ENCODE measurements around the gene PALLD.

The PALLD gene

DNA sequence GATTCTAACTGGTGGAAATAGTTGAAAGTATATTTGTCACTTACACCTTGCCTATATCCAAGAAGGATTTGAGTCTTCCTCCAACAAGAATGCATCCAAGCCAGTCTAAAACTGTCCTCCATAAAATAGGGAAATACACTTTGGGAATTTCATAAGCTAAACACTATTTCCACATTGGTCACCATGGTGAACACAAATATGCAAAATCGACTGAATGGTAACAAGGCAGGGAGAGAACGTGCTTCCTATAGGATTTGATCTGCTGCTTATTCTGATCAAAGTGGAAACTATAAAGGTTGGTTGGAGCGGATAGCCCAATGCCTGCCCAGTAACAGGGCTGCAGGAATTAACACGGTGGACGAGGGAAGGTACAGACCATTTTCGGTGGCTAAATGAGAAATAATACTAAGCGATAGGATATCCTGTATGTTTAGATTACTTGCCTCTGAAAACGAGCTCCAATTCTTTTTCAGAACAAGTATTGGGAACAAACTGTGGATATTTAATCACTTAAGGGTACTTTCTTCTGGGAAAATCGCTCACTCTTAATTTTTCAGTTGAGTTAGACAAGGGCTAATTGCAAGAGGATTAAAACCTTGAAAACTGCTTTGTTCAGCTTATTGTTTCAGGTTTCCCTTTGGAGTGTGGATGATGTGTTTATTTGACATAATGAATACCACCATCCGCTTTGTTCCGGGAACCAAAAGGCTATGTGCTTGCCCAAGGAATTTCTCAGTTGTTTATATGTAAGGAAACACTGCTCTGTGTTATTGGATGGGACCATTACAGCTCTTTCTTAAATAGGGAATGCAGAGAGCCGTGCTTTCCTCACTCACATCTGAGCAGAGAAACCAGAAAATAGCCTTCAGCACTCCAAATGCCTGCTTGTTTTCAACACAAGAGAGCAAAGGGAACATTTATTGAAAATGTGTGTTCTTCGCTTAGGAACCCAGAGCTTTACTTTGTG is 318.8 kb downstream of the PALLD start:
- no peak for DNase-seq (ENCODE audit: low read depth in 3 of 3, low spot score in 1 of 3)

DNA sequence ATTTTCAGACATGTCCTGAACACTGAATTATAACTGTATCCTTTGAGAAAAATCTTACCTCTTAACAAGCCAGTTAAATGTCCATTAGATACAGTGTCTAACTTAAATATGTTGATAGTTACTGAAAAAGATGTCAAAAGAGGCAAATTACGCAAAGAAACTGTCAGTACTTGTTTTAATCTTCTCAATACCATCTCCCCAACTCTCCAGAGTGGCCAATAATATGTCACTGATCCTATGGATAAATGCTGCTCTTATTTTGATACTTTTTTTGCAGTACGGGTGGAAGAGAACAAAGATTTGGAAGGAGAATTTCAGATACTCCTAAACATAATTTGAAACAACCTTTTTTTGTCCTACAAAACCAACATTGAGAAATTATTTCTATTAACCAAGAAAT is 320.5 kb downstream of the PALLD start:
- no peak for DNase-seq (ENCODE audit: low read depth in 3 of 3, low spot score in 1 of 3)

DNA sequence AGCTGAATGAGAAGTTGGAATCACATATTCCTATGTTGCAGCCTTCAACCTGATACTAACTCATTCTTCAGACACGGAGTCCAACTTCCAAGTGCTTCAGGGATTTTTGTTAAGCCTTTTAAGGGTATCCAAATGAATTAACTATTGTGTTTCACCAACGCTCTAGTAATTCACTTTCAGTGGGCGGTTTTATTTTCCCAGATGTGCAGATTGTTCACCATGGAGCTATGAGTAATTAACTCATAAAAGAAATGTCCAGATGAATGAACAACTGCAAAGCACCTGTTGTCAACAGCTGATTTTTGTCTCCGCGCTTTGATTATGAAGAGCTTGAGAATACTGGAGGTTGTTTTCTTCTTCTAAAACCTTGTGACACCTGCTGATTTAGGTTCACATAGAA is 325.6 kb downstream of the PALLD start:
- DNase-seq (ENCODE audit: low read depth in 3 of 3, low spot score in 1 of 3), result no peak

DNA sequence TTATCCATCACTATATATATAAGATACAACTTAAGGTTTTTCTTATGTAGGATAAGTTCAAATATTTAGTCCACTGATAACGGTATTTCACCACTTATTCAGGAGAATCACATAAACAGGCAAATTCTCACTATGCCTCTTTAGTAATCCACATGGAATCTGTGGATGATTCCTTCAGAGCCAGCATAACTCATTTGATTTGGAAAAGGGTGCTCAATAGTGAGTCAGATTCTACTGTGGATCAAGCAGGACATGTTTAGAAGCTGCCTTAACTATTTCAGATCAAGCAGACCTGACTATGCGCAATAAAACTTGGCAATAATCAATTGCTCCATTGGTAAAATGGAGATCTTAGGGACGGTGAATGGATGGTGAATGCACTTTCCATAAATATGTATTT is 329.1 kb downstream of the PALLD start:
- DNase-seq (ENCODE audit: low read depth in 3 of 3, low spot score in 1 of 3), result no peak

DNA sequence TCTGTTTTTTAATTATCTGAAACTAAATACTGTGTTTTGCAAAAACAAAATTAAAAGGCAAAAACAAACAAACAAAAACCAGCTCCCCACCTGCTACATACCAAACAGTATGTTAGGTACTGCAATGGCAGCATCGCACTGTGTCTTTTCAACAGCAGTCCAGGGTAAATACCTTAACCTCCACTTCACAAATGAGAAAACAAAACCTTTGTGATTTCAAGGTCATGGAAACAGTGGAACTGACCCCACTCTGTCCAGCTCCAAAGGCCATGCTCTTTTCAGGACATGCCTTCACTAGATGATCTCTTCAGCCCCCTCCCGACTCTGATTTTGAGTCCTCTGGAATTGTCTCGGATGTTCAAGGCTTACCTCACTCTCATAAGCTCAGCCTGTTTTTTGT is 329.8 kb downstream of the PALLD start:
- no peak for DNase-seq (ENCODE audit: low read depth in 3 of 3, low spot score in 1 of 3)

DNA sequence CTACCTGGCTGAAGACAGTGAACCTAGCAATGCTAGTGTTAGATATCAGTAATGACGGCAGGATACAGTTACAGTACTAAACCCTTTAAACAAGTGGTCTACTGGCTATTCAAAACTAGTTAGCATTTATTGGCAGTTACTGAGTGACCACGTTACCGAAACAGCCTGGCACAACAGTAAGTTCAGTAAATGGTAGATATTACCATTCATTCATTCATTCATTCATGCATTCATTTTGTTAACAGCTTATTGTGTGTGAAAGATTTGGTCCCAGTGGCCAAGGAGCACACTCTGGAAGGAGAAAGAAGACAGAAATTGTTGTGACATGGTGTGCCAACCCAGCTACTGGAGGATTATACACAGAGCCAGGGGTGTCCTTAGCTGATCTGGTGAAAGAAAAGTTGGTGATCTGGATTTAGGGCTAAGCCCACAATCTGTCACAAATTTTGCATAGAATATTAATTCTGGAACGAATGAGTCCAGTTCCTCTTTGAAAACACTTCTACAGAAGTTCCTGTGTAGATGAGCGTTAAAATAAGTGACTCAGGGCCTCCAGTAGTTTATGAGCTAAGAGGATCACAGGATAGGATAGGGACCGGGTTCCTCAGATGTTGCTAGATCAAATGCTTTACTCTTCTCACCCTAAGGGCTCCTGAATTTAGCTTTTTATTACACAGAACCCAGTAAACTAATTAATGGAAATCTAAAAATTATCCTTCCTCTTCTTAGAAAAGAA is 334.1 kb downstream of the PALLD start:
- DNase-seq (ENCODE audit: low read depth in 3 of 3, low spot score in 1 of 3), result no peak

DNA sequence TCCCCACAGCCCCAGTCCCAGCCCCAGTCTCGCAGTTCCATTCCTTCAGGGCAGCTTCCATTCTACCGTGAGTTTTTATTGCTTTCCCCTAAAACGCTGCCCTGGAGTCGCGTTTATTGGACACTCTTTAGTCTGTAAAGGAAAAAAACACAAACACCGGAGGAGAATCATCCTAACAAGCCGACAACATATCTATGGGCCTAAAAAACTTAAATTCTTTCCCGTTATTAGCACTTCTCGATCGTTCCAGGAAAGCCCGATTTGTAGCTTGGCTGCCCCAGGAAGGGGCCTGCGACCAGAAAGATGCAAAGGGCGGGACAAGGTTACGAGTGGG is 334.7 kb downstream of the PALLD start:
- DNase-seq (ENCODE audit: low read depth in 3 of 3, low spot score in 1 of 3), result no peak

DNA sequence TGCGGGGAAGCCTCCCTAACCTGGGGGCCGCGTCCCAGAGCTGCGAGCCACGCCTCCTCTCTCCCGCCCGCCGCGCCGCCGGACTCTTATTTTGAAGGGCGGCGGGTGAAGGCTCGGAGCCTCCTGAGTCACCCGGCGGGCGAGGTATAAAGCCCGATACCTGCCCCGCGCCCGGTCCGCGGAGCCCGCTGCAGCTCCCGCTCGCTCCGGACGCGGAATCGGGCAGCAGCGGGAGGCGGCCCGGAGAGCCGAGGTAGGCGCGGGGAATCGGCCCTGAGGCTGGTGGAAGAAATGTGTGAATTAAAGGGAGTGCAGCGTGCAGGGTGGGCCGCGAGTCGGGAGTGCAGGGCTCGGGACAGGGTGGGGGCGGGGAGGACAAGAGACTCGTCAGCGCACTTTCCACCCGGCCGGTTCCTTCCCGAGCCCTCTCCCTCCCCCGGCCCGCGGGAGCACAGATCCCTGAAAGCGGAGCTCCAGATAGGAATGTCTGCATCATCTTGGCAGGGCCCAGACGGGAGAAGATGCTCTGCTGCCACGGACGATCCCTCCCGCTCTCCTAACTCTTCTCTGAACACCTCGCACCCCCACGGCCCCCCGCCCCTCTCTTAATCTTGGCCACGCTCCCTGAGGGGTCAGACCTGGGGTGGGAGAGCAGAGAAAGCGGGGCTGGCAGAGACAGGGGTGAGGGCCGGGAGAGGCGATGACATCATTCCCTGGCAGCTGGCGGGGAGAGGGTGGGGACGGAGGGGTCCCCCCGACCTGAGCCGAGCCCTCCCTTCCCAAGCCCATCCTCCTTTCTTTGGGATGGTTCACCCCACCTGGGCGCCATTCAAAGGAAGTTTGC is 335.3 kb downstream of the PALLD start:
- peak in 1 of 3 donors; percentile 47 for DNase-seq (ENCODE audit: low read depth in 3 of 3, low spot score in 1 of 3)

DNA sequence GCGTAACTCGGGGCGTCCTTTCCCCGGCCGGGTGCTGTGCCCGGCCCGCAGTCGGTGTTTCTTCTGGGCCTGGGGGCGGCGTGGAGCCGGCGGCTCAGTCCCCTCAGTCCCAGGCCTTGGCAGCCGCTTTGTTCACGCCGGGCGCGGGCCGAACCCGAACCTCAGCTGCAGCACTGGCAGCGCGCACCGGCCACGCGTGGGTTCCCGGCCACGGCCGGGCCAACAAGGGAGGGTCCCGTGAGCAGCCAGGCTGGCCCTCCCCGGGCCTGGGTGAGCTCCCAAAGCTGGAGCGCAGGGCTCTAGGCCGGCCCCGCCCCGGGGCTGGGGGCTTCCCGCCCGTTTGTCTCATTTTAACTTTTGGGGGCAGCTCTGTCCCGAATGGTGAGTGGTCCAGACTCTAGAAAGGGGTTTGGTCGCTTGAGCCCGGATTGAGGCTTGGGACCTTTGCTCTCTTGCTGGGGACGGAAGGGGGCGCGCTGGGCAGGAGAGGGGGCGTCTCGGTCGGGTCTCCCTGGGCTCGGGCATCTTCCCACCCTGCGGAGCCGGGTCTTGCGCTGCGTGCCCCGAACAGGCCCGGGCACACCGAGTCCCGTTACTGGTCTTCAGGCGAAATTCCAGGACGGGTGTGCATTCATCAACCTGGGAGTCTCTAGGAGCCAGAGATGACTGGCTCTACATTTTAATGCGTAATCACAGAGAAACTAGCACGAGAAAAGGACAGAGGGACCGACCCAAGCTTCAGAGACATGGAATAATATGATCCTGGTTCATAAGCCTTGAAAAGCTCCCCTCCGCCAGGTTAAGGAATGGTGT is 336.1 kb downstream of the PALLD start:
- DNase-seq (ENCODE audit: low read depth in 3 of 3, low spot score in 1 of 3), result no peak

DNA sequence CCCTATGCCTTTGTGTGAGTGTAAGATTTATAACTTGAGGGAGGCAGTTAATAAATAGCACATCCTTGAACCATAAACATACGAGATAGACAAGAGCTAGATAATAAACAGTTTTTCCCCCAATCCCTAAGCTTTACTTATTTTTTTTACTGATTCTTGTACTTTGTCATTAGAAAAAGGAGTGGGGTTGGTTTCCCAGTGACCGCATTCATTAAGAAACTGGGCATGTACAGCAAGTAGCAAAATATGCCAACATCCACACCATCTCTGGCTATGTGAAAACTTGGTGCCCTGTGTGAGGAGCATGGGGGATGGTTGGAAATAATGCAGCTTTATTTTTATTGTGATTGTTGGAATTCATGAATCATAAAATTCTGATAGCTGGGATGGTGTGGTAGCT is 337.0 kb downstream of the PALLD start:
- DNase-seq (ENCODE audit: low read depth in 3 of 3, low spot score in 1 of 3), result no peak

DNA sequence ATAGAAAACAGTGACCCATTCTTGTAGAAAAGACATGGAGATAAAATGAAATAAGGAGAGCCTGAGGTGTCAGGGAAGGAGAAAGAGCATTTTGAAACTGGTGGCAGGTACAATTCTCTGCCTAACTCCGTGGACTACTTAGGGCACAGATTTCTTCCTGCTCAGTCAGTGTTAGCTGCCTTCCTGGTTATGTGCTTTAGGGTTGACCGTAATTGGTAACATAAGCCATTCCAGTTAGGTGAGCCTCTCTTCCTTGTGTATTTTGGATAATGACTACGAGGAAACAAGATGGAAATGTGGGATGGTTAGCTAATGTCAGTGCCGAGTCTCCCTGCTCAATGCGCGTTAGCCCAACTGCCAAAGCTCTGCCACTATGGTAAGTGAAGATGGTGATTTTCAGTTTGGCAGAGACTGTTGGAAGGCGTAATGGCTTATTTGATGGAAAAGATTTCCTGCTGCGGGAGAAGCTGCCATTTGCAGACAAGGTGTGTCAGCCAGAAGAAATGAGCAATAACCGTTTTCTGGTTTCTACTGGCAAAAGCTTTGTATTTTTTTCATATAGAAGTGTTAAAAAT is 339.1 kb downstream of the PALLD start:
- DNase-seq (ENCODE audit: low read depth in 3 of 3, low spot score in 1 of 3), result no peak

DNA sequence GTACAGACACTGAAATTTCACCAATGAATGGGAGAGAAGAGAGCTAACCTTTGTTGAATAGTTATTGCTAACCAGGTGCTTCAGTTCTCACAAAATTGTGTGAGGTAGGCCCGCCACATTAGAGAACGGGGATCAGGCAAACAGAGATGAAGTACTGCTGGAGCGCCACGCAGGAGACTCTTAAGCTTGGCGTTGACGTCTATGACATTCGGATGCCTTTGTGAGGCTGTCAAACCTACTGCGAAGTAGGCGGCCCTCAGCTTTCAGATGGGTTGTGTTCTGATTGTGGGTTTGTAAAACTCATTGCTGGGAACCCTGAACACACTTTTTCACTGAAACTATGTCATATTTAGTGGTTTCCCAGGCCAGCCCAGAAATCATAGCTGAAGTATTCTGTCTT is 339.6 kb downstream of the PALLD start:
- no peak for DNase-seq (ENCODE audit: low read depth in 3 of 3, low spot score in 1 of 3)

DNA sequence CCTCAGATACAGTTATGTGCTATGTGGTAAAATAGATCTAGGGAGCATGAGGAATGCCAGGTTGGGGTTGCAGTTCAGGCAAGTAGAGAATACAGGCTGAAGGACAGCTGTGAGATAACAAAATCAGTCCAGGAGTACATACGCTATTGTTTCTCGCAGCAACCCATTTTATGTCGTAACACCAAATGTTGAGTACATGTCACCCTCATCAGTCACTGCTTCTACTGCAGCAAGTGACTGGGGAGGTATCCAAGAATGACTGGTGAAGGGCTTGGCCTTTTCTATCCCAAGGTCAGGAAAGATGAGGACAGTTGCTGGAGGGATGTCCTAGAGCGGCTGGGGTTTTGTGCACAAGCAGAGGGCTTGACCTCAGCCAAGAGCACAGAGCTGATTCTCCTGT is 341.1 kb downstream of the PALLD start:
- no peak for DNase-seq (ENCODE audit: low read depth in 3 of 3, low spot score in 1 of 3)

DNA sequence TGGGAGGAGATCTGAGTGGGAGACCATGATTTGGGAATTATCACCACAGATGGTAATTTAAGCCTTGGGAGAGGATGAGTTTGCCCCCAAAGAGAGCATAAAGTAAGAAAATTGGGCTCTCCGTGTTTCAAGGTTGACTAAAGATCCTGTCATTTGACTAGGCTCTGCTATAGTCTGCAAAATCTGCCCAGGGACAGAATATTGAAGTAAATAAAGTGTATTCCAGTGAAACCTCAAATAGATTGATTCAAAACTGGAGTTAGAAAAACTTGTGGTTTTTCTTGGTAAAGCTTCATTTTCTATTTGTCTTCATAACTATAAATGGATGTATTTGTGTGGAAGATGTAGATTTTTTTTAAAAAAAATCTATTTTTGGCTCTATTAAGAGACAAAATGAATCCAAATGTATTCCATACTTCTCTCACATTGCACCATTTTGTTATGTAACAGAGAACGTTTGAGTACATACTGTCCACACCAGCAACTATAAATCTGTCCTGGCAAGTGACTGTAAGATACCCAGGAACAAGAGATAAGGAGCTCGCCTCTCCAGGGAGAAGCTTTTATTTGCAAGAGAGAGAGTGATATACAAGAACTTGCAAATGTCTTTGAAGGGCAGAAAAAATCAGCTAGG is 343.0 kb downstream of the PALLD start:
- no peak for DNase-seq (ENCODE audit: low read depth in 3 of 3, low spot score in 1 of 3)

DNA sequence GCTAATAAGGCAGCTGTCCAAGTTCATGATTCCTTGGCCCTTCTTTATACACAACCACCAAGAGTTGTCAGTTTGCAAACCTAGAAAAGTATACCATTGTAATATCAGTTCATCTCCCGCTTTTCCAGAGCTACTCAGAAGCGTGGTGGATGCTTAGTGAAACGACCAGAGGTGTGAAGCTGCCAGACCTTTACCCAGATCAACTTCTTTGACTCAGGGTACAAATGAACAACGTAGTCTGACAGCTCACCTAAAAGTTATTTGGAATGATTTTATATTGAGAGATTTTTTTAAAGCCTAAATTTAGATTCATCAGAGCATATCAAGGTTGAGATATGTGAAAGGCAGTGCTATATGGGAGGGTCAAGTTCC is 343.5 kb downstream of the PALLD start:
- no peak for DNase-seq (ENCODE audit: low read depth in 3 of 3, low spot score in 1 of 3)

DNA sequence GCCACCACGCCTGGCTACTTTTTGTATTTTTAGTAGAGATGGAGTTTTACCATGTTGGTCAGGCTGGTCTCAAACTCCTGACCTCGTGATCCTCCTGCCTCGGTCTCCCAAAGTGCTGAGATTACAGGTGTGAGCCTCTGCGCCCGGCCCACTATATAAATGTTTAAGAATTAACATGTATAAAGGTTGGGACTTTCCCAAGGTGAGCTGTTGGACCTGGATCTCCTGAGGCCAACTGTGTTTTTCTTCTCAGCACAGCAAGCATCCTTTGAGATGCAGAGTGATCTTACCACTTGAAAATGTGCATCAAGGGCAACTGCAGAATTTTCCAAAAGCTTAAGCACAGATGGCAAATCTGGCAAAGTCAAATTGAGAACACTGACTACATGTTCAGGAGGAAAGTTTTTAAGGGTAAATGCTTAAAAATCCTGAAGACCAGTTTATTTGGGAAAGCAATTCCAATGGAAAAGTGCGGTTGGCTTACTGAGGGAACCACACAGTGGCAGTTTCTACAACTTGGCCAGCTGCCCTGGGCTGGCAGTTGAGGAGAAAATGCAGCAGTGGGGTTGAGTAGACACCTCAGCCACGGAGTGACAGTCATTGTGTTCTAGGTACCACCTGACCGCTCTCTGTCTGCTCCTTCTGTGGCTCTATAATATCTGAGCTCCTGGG is 344.3 kb downstream of the PALLD start:
- DNase-seq (ENCODE audit: low read depth in 3 of 3, low spot score in 1 of 3), result no peak

DNA sequence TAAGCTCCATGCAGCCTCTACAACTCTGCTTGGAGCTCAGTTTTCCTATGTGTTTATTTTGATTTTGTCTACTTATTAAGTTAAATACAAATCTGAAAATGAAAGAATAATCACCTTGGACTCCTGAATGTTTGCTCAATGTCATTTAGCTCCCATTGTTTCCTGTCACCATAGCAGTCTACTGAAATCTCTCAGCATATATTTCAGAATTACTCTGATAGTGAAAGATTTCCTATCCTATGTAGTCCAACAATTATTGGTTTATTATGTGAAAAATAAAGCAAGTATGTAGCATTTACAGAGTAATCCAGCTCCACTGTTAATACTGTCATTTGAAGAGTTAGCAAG is 344.8 kb downstream of the PALLD start:
- no peak for DNase-seq (ENCODE audit: low read depth in 3 of 3, low spot score in 1 of 3)

DNA sequence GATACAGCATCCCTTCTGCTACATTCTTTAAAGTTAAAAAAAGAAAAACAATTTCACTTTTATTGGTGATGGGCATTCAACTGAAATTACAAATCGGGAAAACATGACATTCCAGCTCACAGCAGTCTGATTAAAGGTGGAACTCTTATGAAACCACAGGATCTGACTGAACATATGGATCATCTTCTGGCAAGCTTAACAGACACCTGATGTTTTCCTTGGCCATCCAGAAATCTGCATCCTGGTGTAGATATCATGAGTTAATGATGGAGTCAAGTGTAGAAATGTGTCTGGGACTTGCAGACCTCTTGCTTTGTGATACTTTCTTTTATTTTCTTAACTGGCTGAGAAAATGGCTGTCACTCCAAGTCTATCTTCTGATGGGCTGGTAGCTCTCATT is 345.3 kb downstream of the PALLD start:
- no peak for DNase-seq (ENCODE audit: low read depth in 3 of 3, low spot score in 1 of 3)

DNA sequence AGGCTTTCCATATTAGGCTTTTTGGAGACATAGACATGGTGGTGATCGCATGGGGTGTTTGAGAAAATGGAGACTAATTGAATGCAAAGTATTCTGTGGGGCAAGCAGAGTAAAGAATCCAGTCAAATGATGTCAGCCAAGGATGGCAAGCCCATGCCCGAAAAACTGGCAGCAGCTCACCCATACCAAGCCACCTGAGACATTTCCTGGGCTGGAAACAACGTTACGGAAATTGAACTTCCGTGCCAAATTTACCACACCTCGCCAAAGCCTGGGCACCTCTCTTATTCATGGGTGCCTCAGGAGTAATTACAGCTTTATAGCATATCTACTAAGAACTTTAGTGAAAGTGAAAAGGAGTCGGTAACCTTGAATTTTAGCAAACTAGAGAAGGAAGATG is 346.8 kb downstream of the PALLD start:
- no peak for DNase-seq (ENCODE audit: low read depth in 3 of 3, low spot score in 1 of 3)
